ENCODE measurements around the gene SCARB1. TPM values are rescaled to one million over a fixed set of nuclear protein-coding genes. Genes with fewer than 3 reads are reported as not detected.

Gene SCARB1
- total and polyA plus RNA-seq, 2 of the 13 experiments (the other 11 are each of a cell fraction or from before 2014, with no cell fraction given), result 63.4 to 160 TPM

- TF ChIP-seq USF2 (IDR thresholded peaks at IDR 0.05; ENCODE audit: low read depth, low read length) (no peak), USF2 (CRISPR knock-in tag; IDR thresholded peaks at IDR 0.05; ENCODE audit: borderline replicate concordance) (no peak), MAX (IDR thresholded peaks at IDR 0.05) (no peak), ZNF235 (CRISPR knock-in tag; IDR thresholded peaks at IDR 0.05; ENCODE audit: borderline replicate concordance) (no peak), MAFK (conservative IDR thresholded peaks at IDR 0.05 in 1 of 2, IDR thresholded peaks at IDR 0.05 in 1 of 2; ENCODE audit: low read length in 2 of 2) (peak in 1 of 2 experiments; percentile 26; a peak in 2 of 4 replicates)
Observed at GRCh38 chr12:124739953-124740561, 123.6 kb downstream of the SCARB1 start (continued).

- Histone ChIP-seq H3K9me3 (ENCODE audit: low read length) (peaks cover 5% of the 10 kb centered on the region; the same call in 1 of the 2 replicates), H3K27me3 (ENCODE audit: control insufficient read depth in 1 of 2, insufficient read depth in 2 of 2, low read length in 2 of 2) (no peaks in the 10 kb centered on the region), H3K36me3 (replicated peaks in 1 of 2; ENCODE audit: control insufficient read depth in 1 of 2, insufficient read depth in 2 of 2, low read length in 2 of 2) (no peaks in the 10 kb centered on the region), H3K4me1 (ENCODE audit: insufficient read depth, low read length) (peaks cover 77% of the 10 kb centered on the region), H3K9ac (ENCODE audit: insufficient read depth, low read depth, low read length) (no peak overlapping the region; the same call in 1 of the 2 replicates), H3K27ac (ENCODE audit: extremely low read length, insufficient read depth, low read length) (no peak overlapping the region), H3K79me2 (ENCODE audit: insufficient read depth, low read length) (no peaks in the 10 kb centered on the region), H2AFZ (ENCODE audit: low read length) (no peak overlapping the region), H3K4me3 (replicated peaks in 1 of 3; ENCODE audit: insufficient read depth in 1 of 3, low read depth in 2 of 3, low read length in 3 of 3) (peak overlapping the region in 2 of 3 experiments; percentile 35 to 45; a peak in 3 of 6 replicates), H3K4me2 (ENCODE audit: low read depth, low read length) (peak overlapping the region; percentile 72), H4K20me1 (ENCODE audit: insufficient read depth, low read length) (no peaks in the 10 kb centered on the region)
- ChIA-PET POLR2A (no interaction called here), CTCF (ENCODE audit: low intra/inter-chr PET ratio, low total read pairs) (no interaction called here)
- no TSS peak for BruUV-seq (replicated peaks)
- ATAC-seq (peak; percentile 26), FAIRE-seq (peak; percentile 37), DNase-seq (ENCODE audit: low spot score) (peak; percentile 92)
- WGBS (ENCODE audit: low lambda C conversion rate), result 58% methylated on average over 4 of the region's 34 CpGs
- in situ Hi-C loops (cut with HindIII; ENCODE audit: extremely low pct_ligation_motif_present, low pct_unique_long_range_greater_than_20kb), result no loop called here
- intact Hi-C loops (cut with micrococcal nuclease; ENCODE audit: unreplicated experiment), result loop anchor here (10.0 kb wide), 1 partner anchor 174 kb away; the partner anchor contains the start of gene NCOR2
- TF ChIP-seq ZNF614 (CRISPR knock-in tag; IDR thresholded peaks at IDR 0.05; ENCODE audit: borderline replicate concordance) (0 out of 2 replicates have a peak, but pooled peaks have one; percentile 35), ARID4A (CRISPR knock-in tag; IDR thresholded peaks at IDR 0.05; ENCODE audit: borderline replicate concordance) (no peak), ZBTB7B (CRISPR knock-in tag; IDR thresholded peaks at IDR 0.05) (peak; percentile 76), DBP (CRISPR knock-in tag; IDR thresholded peaks at IDR 0.05; ENCODE audit: not compliant biosample characterization) (no peak), HNRNPLL (IDR thresholded peaks at IDR 0.05; ENCODE audit: low read depth, low read length, poor library complexity, severe bottlenecking) (peak; percentile 34), ZNF703 (CRISPR knock-in tag; IDR thresholded peaks at IDR 0.05; ENCODE audit: borderline replicate concordance) (no peak), CBX2 (IDR thresholded peaks at IDR 0.05; ENCODE audit: low read depth, low read length) (no peak), CBX2 (CRISPR knock-in tag; IDR thresholded peaks at IDR 0.05; ENCODE audit: low read depth) (no peak)
Observed at GRCh38 chr12:124738636-124739467, 124.8 kb downstream of the SCARB1 start.
